ENCODE results near the gene SPATA32.

SPATA32 gene

GRCh38 chr17:45270828-45271418, 9.0 kb upstream of the SPATA32 start:
- peak; percentile 18 for DNase-seq
- H3K4me2 ChIP-seq (ENCODE audit: low read depth, low read length) = no peak overlapping the region
- 0 out of 2 replicates have a peak, but pooled peaks cover 3% of the 10 kb centered on the region for H3F3A ChIP-seq (ENCODE audit: insufficient read depth, low read length)
- no peaks in the 10 kb centered on the region for H4K20me1 ChIP-seq (ENCODE audit: insufficient read depth, low read length)
- TF ChIP-seq EZH2 (optimal IDR thresholded peaks at IDR 0.05; ENCODE audit: low read depth, low read length) (no peak), CTCF (IDR thresholded peaks at IDR 0.05; ENCODE audit: low read length) (peak; percentile 60)
- no peaks in the 10 kb centered on the region for H3K9me2 ChIP-seq (replicated peaks; ENCODE audit: insufficient read depth, low read length)
- no peaks in the 10 kb centered on the region for H3K4me1 ChIP-seq (ENCODE audit: low read length)
- no peaks in the 10 kb centered on the region for H3K79me2 ChIP-seq (ENCODE audit: low read length)
- no peaks in the 10 kb centered on the region for H3K9me3 ChIP-seq (replicated peaks; ENCODE audit: insufficient read depth, low read length)
- H3K27ac ChIP-seq (ENCODE audit: low read length) = no peak overlapping the region
- H2AFZ ChIP-seq (ENCODE audit: low read length) = no peak overlapping the region
- no peak overlapping the region for H3K4me3 ChIP-seq (ENCODE audit: low read length)
- no peak overlapping the region for H3K9ac ChIP-seq (ENCODE audit: low read length)
- H3K27me3 ChIP-seq (replicated peaks; ENCODE audit: insufficient read depth, low read length) = no peaks in the 10 kb centered on the region
- peaks cover 4% of the 10 kb centered on the region; the same call in 1 of the 2 replicates for H3K36me3 ChIP-seq (replicated peaks; ENCODE audit: insufficient read depth, low read length)

GRCh38 chr17:45269912-45270311, 8.0 kb upstream of the SPATA32 start:
- Histone ChIP-seq H4K20me1 (ENCODE audit: insufficient read depth, low read length) (no peaks in the 10 kb centered on the region), H3K36me3 (replicated peaks; ENCODE audit: insufficient read depth, low read length) (peaks cover 4% of the 10 kb centered on the region; the same call in 1 of the 2 replicates), H3F3A (ENCODE audit: insufficient read depth, low read length) (0 out of 2 replicates have a peak, but pooled peaks cover 3% of the 10 kb centered on the region), H3K27ac (ENCODE audit: low read length) (no peak overlapping the region), H3K4me2 (ENCODE audit: low read depth, low read length) (no peak overlapping the region), H2AFZ (ENCODE audit: low read length) (no peak overlapping the region), H3K9ac (ENCODE audit: low read length) (no peak overlapping the region), H3K9me2 (replicated peaks; ENCODE audit: insufficient read depth, low read length) (no peaks in the 10 kb centered on the region), H3K27me3 (replicated peaks; ENCODE audit: insufficient read depth, low read length) (no peaks in the 10 kb centered on the region), H3K4me3 (ENCODE audit: low read length) (no peak overlapping the region), H3K79me2 (ENCODE audit: low read length) (no peaks in the 10 kb centered on the region), H3K9me3 (replicated peaks; ENCODE audit: insufficient read depth, low read length) (no peaks in the 10 kb centered on the region), H3K4me1 (ENCODE audit: low read length) (no peaks in the 10 kb centered on the region)
- no peak for TF ChIP-seq CTCF (IDR thresholded peaks at IDR 0.05; ENCODE audit: low read length)
- TF ChIP-seq EZH2 (optimal IDR thresholded peaks at IDR 0.05; ENCODE audit: low read depth, low read length) = no peak
- TF ChIP-seq EZH2phosphoT487 (IDR thresholded peaks at IDR 0.05; ENCODE audit: low read length) = no peak
- no peak for DNase-seq

GRCh38 chr17:45267436-45268055, 5.7 kb upstream of the SPATA32 start:
- H4K20me1 ChIP-seq (ENCODE audit: insufficient read depth, low read length) = no peaks in the 10 kb centered on the region

More at GRCh38 chr17:45267436-45268055, 5.7 kb upstream of the SPATA32 start:
- DNase-seq = no peak
- TF ChIP-seq EZH2 (optimal IDR thresholded peaks at IDR 0.05; ENCODE audit: low read depth, low read length) = no peak
- no peak for TF ChIP-seq CTCF (IDR thresholded peaks at IDR 0.05; ENCODE audit: low read length)
- no peak for TF ChIP-seq EZH2phosphoT487 (IDR thresholded peaks at IDR 0.05; ENCODE audit: low read length)
- Histone ChIP-seq H2AFZ (ENCODE audit: low read length) (no peak overlapping the region), H3K36me3 (replicated peaks; ENCODE audit: insufficient read depth, low read length) (no peaks in the 10 kb centered on the region; the same call in 1 of the 2 replicates), H3K9me3 (replicated peaks; ENCODE audit: insufficient read depth, low read length) (no peaks in the 10 kb centered on the region), H3K9ac (ENCODE audit: low read length) (no peak overlapping the region), H3K79me2 (ENCODE audit: low read length) (no peaks in the 10 kb centered on the region), H3K27ac (ENCODE audit: low read length) (no peak overlapping the region), H3K4me3 (ENCODE audit: low read length) (no peak overlapping the region), H3K9me2 (replicated peaks; ENCODE audit: insufficient read depth, low read length) (no peaks in the 10 kb centered on the region), H3F3A (ENCODE audit: insufficient read depth, low read length) (0 out of 2 replicates have a peak, but pooled peaks cover 3% of the 10 kb centered on the region), H3K4me1 (ENCODE audit: low read length) (no peaks in the 10 kb centered on the region), H3K27me3 (replicated peaks; ENCODE audit: insufficient read depth, low read length) (no peaks in the 10 kb centered on the region), H3K4me2 (ENCODE audit: low read depth, low read length) (no peak overlapping the region)
